ENCODE results near the gene LRIG3. TPM values are rescaled to one million over a fixed set of nuclear protein-coding genes. Genes with fewer than 3 reads are reported as not detected.
A peak's percentile ranks its signal among the peaks of the same experiment; 100 is the strongest.

LRIG3 gene
- total and polyA plus RNA-seq, 4 donors, result 2.9 to 17.0 (median 10.7) TPM

DNA sequence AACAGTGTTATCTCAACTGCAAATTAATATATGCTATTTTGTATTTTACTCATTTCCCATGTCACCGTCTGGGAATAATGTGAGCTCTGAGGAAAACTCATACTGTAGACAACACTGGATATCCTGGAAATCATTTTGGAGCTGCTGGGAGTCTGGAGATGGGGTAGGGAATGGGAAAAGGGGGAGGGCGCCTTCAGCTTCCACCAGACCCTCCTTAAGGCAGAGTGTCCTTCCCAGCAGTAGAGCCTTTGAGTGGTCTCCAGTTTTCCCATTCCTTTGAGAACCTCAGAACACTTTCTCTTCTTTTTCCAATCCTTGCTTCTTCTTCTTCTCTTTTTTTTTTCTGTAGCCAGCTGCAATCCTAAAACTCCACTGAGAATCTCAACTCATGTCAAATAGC, 5.4 kb upstream of the LRIG3 start:
- peaks cover 2 to 16% (median 7%) of the 10 kb centered on the region in 4 donors for H3K4me1 ChIP-seq (ENCODE audit: control insufficient read depth in 4 of 4, insufficient read depth in 4 of 4, low read length in 3 of 4)
- H3K36me3 ChIP-seq (ENCODE audit: control insufficient read depth in 4 of 4, insufficient read depth in 3 of 4, low read depth in 1 of 4, low read length in 3 of 4), result no peaks in the 10 kb centered on the region
- H3K9ac ChIP-seq (ENCODE audit: low read depth in 1 of 2, low read length in 2 of 2), result no peak overlapping the region
- WGBS, result 80% methylated on average over 2 of the region's 2 CpGs
- DNase-seq (ENCODE audit: low spot score), result no peak
- no peaks in the 10 kb centered on the region for H3K9me3 ChIP-seq (ENCODE audit: control insufficient read depth in 4 of 4, low read length in 3 of 4)
- TF ChIP-seq YY1 (IDR thresholded peaks at IDR 0.05), result no peak
- TF ChIP-seq, protein P1, sequence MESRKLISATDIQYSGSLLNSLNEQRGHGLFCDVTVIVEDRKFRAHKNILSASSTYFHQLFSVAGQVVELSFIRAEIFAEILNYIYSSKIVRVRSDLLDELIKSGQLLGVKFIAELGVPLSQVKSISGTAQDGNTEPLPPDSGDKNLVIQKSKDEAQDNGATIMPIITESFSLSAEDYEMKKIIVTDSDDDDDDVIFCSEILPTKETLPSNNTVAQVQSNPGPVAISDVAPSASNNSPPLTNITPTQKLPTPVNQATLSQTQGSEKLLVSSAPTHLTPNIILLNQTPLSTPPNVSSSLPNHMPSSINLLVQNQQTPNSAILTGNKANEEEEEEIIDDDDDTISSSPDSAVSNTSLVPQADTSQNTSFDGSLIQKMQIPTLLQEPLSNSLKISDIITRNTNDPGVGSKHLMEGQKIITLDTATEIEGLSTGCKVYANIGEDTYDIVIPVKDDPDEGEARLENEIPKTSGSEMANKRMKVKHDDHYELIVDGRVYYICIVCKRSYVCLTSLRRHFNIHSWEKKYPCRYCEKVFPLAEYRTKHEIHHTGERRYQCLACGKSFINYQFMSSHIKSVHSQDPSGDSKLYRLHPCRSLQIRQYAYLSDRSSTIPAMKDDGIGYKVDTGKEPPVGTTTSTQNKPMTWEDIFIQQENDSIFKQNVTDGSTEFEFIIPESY (IDR thresholded peaks at IDR 0.05), result no peak
- no peak for TF ChIP-seq RXRA (IDR thresholded peaks at IDR 0.05)
- no peak for TF ChIP-seq FOXA1 (IDR thresholded peaks at IDR 0.05)
- no peak overlapping the region for H3K27ac ChIP-seq (ENCODE audit: low read depth in 1 of 2, low read length in 2 of 2)
- no peak overlapping the region for H3K4me3 ChIP-seq (ENCODE audit: low read depth in 1 of 3, low read length in 3 of 3)
- H3K27me3 ChIP-seq (ENCODE audit: control insufficient read depth in 4 of 4, insufficient read depth in 4 of 4, low read length in 3 of 4), result no peaks in the 10 kb centered on the region

DNA sequence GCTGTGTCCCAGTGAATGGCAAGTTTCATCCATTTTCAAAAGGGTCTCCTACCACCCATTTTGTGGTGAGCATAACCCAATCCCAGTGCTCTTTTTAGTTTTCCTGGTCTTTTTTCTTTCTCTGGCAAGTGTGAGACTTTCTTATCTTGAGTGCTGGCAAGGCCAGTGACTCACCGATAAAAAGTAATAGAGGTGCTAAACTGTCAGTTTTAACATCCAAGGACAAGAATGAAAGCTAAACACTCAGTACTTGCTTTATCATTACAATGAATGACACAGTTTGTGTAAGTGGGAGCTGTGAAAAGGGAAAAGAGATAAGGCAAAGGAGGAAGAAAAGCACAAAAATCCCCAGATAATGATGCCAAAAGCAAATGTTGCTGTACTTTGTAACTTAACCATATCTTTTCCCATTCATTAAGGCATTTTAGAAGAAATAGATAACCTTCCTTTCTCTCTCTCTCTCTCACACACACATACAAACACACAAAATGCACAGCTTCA, 4.9 kb upstream of the LRIG3 start:
- Histone ChIP-seq H3K27me3 (ENCODE audit: control insufficient read depth in 4 of 4, insufficient read depth in 4 of 4, low read length in 3 of 4) (no peaks in the 10 kb centered on the region), H3K36me3 (ENCODE audit: control insufficient read depth in 4 of 4, insufficient read depth in 3 of 4, low read depth in 1 of 4, low read length in 3 of 4) (no peaks in the 10 kb centered on the region), H3K4me1 (ENCODE audit: control insufficient read depth in 4 of 4, insufficient read depth in 4 of 4, low read length in 3 of 4) (peaks cover 2 to 19% (median 8%) of the 10 kb centered on the region in 4 donors), H3K9ac (ENCODE audit: low read depth in 1 of 2, low read length in 2 of 2) (no peak overlapping the region), H3K4me3 (ENCODE audit: low read depth in 1 of 3, low read length in 3 of 3) (no peak overlapping the region), H3K27ac (ENCODE audit: low read depth in 1 of 2, low read length in 2 of 2) (no peak overlapping the region), H3K9me3 (ENCODE audit: control insufficient read depth in 4 of 4, low read length in 3 of 4) (no peaks in the 10 kb centered on the region)
- 3% methylated on average over 1 of the region's 1 CpG for WGBS
- DNase-seq (ENCODE audit: low spot score), result no peak
- TF ChIP-seq RXRA (IDR thresholded peaks at IDR 0.05), result no peak
- no peak for TF ChIP-seq GABPA (IDR thresholded peaks at IDR 0.05 in 1 of 2, conservative IDR thresholded peaks at IDR 0.05 in 1 of 2)
- no peak for TF ChIP-seq ATF3 (IDR thresholded peaks at IDR 0.05)
- TF ChIP-seq JUND (IDR thresholded peaks at IDR 0.05), result peak in 1 of 2 donors; percentile 14

DNA sequence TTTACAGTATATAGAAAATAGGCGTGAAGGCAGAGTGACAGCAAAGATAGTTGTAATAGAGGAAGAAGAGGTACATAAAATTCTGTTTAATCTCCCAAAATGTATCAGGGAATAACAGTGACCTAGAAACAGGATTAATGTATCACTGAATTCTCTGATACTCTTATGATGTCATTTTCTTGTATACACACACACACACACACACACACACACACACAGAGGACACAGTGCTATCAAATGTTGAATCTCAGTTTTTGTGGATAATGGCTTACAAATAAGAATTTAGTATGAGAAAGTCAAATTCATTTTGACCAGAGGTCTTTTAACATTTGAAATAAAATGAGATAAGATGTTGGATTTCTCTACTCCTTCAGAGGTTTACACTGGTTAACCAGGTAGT, 4.3 kb upstream of the LRIG3 start:
- 94% methylated on average over 1 of the region's 1 CpG for WGBS
- Histone ChIP-seq H3K27me3 (ENCODE audit: control insufficient read depth in 4 of 4, insufficient read depth in 4 of 4, low read length in 3 of 4) (no peaks in the 10 kb centered on the region), H3K9ac (ENCODE audit: low read depth in 1 of 2, low read length in 2 of 2) (no peak overlapping the region), H3K9me3 (ENCODE audit: control insufficient read depth in 4 of 4, low read length in 3 of 4) (no peaks in the 10 kb centered on the region), H3K4me3 (ENCODE audit: low read depth in 1 of 3, low read length in 3 of 3) (no peak overlapping the region), H3K4me1 (ENCODE audit: control insufficient read depth in 4 of 4, insufficient read depth in 4 of 4, low read length in 3 of 4) (peaks cover 2 to 19% (median 8%) of the 10 kb centered on the region in 4 donors), H3K27ac (ENCODE audit: low read depth in 1 of 2, low read length in 2 of 2) (no peak overlapping the region), H3K36me3 (ENCODE audit: control insufficient read depth in 4 of 4, insufficient read depth in 3 of 4, low read depth in 1 of 4, low read length in 3 of 4) (no peaks in the 10 kb centered on the region)
- no peak for TF ChIP-seq RXRA (IDR thresholded peaks at IDR 0.05)
- DNase-seq (ENCODE audit: low spot score), result no peak

DNA sequence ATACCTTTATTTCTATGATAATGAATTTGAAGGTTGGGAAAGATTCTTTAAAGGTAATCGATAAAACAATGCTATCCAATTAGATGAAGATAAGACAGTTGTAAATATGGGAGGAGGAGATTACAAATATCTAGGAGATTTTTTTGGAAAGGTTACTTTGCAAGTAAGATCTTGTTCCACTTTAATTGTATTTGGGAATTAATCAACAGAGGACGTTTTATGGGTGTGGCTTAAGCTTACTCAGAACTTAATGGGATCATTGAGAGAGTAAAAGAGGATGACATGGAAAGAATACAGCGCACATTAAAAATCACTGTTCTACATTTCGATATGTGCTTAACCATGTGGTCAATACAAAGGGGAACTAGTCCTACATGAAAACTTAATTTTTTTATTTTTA, 3.5 kb upstream of the LRIG3 start:
- TF ChIP-seq, protein P1 (IDR thresholded peaks at IDR 0.05), result no peak
- H3K27me3 ChIP-seq (ENCODE audit: control insufficient read depth in 4 of 4, insufficient read depth in 4 of 4, low read length in 3 of 4), result no peaks in the 10 kb centered on the region
- DNase-seq (ENCODE audit: low spot score), result no peak
- H3K9me3 ChIP-seq (ENCODE audit: control insufficient read depth in 4 of 4, low read length in 3 of 4), result no peaks in the 10 kb centered on the region
- H3K9ac ChIP-seq (ENCODE audit: low read depth in 1 of 2, low read length in 2 of 2), result no peak overlapping the region
- no peaks in the 10 kb centered on the region for H3K36me3 ChIP-seq (ENCODE audit: control insufficient read depth in 4 of 4, insufficient read depth in 3 of 4, low read depth in 1 of 4, low read length in 3 of 4)
- no peak overlapping the region for H3K4me3 ChIP-seq (ENCODE audit: low read depth in 1 of 3, low read length in 3 of 3)
- no peak overlapping the region for H3K27ac ChIP-seq (ENCODE audit: low read depth in 1 of 2, low read length in 2 of 2)
- WGBS, result 84% methylated on average over 4 of the region's 4 CpGs
- H3K4me1 ChIP-seq (ENCODE audit: control insufficient read depth in 4 of 4, insufficient read depth in 4 of 4, low read length in 3 of 4), result peaks cover 2 to 19% (median 8%) of the 10 kb centered on the region in 4 donors

Measured in liver (tissue), 9 donors.